GM12872 (cell line): ENCODE measurements around the gene NOLC1.

Experiments used
- TF ChIP-seq, protein P1 (sequence below): IDR thresholded peaks from 3 replicates; pipeline ENCODE4 v1.5.1; 2011; ENCODE audit warnings: low read depth, mild to moderate bottlenecking, low read length, moderate library complexity; ENCODE audit not compliant: insufficient read depth

Gene NOLC1

DNA sequence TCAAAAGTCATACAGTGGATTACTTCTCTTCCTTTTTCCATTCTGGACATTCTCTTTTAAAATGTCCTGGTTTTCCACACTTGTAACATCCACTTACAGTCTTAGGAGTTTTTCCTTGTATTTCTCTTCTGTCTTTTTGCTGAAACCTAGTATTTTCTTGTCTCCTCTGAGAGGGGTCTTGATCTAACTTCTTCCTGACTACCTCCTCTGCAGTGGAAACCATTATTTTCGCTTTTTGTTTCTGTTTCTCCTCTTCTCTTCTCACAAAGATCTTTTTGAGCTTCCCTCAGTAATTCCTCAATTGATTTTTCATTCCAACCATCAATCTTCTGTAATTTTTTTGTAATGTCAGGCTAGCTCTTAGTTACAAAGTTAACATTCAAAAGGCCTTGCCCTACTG lies 50.2 kb downstream of the NOLC1 start:
- TF ChIP-seq, protein P1, sequence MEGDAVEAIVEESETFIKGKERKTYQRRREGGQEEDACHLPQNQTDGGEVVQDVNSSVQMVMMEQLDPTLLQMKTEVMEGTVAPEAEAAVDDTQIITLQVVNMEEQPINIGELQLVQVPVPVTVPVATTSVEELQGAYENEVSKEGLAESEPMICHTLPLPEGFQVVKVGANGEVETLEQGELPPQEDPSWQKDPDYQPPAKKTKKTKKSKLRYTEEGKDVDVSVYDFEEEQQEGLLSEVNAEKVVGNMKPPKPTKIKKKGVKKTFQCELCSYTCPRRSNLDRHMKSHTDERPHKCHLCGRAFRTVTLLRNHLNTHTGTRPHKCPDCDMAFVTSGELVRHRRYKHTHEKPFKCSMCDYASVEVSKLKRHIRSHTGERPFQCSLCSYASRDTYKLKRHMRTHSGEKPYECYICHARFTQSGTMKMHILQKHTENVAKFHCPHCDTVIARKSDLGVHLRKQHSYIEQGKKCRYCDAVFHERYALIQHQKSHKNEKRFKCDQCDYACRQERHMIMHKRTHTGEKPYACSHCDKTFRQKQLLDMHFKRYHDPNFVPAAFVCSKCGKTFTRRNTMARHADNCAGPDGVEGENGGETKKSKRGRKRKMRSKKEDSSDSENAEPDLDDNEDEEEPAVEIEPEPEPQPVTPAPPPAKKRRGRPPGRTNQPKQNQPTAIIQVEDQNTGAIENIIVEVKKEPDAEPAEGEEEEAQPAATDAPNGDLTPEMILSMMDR: no peak

DNA sequence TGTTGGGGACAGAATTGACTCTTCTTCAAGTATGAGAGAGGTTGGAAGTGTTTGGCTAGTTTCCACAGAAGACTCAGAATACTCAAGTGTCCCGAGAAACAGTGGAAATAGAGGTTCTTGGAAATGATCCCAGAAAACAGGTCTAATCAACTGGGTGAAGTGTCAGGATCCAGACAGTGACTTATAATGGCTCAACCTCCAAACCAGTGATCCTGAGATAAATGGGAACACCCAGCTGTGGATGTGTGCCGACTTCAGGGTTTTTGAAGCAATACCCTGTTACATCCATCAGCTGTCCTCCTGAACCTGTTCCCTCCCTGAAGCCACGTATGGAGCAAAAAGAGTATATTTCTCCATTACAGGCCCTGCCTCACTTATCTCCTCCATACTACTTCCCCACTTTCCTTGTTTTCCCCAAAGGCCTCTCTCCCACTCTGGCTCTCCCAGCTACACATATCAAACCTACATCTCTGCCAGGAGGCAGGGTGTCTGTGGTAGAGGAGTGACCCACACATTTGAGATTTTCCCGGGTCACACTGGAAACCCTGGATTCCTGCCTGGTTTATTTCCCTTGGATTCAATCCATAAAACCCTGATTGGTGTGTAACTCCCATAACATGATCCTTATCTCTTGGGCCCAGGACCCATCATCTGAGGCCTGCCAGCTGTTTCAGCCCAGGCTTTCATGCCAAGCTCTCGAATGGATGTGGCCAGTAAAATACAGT lies 56.3 kb downstream of the NOLC1 start:
- TF ChIP-seq, protein P1: no peak

DNA sequence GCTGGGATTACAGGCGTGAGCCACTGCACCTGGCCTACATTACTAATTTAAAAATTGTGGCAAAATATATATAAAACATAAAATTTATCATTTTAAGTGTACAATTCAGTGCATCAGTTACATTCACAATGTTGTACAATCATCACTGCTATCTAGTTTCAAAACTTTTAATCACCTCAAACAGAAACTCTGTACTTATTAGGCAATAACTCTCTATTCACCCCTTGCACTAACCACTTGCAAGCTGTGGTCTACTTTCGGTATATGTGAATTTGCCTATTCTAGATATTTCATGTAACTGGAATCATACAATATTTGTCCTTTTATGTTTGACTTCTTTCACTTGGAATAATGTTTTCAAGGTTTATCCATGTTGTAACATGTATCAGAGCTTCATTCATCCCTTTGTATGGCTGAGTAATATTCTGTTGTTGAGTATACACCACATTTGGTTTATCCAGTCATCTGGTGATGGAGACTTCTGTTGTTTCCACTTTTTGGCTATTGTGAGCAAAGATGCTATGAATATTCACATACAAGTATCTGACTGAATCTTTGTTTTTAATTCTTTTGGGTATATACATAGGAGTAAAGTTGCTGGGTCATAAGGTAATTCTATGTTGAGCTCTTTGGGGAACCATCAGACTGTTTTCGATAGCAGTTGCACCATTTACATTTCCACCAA lies 59.6 kb downstream of the NOLC1 start:
- TF ChIP-seq, protein P1: no peak
